Urothelium cell line (cell line): ENCODE data around the gene RCSD1.

Experiments used
- DNase-seq: peaks from one replicate; pipeline ENCODE4 v3.0.0; 2011; ENCODE audit warnings: low spot score, mixed read lengths
- FAIRE-seq: peaks from 2 replicates; lab custom pipeline; 2011; peaks lifted over from hg19 to GRCh38; lab: Jason Lieb, UNC

RCSD1 gene

DNA sequence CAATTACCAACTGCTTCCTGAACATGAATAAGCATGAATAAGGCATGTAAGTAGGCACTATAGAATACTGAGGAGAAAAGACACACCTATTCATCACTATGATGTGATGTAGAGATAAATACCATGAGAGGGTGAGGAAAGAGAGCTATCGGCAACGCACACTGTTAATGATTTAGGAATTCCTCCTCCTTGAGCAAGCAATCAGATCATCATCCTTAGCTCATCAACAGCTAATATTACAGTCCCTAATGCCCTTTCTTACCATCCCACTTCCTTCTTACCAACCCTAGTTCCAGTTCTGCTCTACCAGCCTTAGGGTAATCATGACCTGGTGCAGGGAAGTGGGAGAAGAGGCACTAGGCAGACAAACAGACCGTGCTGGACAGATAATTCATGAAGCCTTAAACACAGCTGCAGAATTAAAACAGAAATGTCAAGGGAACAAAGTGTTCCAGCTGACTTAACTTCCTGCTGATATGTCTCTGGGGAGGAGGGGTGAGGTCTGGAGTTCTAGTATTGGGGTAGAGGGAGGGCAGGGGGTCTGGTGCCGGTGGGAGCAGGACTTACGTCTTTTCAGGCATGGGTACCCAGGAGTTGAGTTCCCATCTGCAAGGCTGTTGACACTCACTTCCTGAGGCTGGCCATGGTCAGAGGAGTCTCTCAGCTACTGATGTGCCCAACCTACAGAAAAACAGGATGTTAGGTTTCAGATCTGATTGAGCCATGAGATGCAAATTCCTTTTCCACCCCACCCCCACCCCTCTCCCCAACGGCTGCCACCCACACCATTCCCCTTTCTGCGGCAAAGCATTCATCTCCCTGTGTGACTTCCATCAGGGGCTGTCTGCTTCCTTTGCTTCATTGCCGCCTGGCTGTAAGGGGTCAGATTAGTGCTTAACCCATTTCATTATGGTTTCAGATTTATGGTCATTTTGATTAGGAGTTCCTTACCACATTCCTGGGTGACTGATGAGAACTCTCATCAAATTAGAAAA is 12.6 kb upstream of the RCSD1 start:
- FAIRE-seq (peak; percentile 17), DNase-seq (peak; percentile 55)

DNA sequence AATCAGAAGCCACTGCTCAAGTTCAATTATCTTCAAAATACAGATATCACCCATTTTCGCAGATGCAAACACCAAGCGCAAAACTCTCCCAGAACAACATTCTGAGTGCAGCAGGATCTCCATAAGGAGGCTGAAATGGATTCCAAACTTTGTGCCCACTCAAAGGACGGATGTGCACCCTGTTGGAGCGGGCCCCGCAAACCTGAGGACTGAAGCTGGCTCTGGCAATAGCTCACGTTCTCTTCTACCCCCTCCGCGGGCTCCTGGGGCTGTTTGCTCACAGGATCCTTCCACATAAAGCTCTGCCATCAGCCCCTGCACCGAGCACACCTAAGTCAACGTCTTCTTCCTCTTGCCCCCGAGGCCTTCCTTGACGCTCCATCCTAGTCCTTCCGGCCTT is 11.7 kb upstream of the RCSD1 start:
- no peak for FAIRE-seq
- no peak for DNase-seq

DNA sequence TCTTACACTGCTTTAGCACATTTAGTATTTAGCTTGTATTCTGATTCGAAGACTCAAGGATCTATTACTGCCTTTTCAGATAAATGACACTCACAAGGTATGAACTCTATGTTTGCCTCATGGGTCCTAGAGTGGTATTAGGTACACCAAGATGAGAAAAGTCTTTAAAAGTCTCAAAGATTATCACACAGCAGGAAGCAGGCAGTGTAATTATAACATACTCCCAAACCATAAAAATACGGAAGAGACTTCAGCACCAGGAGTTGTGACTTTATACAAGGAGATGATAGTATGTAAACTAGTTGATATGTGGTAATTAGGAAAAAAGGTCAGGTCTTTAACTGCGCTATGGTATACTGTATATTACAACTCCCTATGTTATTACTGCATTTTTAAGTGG is 11.2 kb upstream of the RCSD1 start:
- no peak for DNase-seq
- no peak for FAIRE-seq

DNA sequence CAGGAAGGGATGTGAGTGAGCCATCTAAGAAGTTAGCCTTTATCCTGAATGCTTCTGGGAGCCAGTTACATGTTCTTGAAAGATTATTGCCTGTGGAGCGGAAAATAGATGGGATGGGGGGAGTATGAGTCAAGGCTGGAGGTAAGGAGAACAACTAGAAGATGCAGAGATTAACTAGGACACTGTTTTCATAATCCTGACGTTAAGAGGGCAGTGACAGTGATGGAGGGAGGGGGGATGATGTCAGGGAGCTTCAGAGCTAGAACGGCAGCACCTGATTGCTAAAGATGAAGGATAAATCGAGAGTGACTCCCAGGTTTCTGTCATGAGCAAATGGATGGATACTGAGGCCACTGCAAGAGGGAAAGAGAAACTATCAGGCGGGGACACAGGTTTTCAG is 10.0 kb upstream of the RCSD1 start:
- FAIRE-seq (no peak), DNase-seq (no peak)

GRCh38 chr1:167621780-167622313 is 8.2 kb upstream of the RCSD1 start:
- DNase-seq, result no peak
- FAIRE-seq, result no peak

- no peak for FAIRE-seq
- no peak for DNase-seq
Observed at GRCh38 chr1:167623951-167624350, 6.1 kb upstream of the RCSD1 start.

GRCh38 chr1:167625040-167625823 is 4.8 kb upstream of the RCSD1 start:
- no peak for FAIRE-seq
- no peak for DNase-seq

GRCh38 chr1:167627615-167627864 is 2.5 kb upstream of the RCSD1 start:
- DNase-seq (no peak), FAIRE-seq (no peak)

DNA sequence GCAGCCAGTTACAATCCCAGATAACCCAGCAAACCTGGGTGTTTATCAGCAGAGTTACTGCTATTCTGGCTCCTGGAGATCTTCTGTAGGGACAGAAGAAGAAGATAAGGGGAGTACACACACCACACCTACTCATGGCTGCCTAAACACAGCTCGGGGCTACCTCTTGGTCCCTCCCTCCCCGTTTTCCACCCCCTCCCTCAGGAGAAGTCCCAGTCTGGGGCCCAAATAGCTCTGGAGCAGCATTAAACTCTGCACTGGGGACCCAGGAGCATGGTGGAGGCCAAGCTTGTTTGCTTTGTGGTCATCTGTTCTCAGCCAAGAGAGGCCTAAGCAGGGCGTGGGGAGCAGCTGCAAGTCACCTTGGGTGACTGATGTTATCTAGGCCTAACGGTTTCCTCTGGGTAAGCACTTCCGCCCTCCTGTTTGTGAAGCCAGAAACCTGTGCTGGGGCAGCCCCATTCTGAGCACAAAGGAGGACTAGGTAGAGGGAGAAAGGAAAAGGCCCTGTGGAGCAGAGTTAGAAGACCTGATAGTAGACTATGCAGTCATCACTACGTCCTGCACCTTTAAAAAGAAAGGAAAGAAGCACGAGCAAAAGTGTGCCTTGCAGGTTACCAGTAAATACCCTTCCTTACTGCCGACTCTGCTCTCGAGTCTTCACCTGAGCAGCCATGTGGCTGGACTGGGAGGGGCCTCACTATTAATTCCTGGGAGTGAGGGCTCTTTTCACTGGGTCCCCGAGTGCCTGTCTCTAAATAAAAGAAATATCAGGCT is 2.0 kb upstream of the RCSD1 start:
- DNase-seq (peak; percentile 47), FAIRE-seq (no peak)

- FAIRE-seq (no peak), DNase-seq (no peak)
Observed at GRCh38 chr1:167628741-167629515, 1.1 kb upstream of the RCSD1 start.

DNA sequence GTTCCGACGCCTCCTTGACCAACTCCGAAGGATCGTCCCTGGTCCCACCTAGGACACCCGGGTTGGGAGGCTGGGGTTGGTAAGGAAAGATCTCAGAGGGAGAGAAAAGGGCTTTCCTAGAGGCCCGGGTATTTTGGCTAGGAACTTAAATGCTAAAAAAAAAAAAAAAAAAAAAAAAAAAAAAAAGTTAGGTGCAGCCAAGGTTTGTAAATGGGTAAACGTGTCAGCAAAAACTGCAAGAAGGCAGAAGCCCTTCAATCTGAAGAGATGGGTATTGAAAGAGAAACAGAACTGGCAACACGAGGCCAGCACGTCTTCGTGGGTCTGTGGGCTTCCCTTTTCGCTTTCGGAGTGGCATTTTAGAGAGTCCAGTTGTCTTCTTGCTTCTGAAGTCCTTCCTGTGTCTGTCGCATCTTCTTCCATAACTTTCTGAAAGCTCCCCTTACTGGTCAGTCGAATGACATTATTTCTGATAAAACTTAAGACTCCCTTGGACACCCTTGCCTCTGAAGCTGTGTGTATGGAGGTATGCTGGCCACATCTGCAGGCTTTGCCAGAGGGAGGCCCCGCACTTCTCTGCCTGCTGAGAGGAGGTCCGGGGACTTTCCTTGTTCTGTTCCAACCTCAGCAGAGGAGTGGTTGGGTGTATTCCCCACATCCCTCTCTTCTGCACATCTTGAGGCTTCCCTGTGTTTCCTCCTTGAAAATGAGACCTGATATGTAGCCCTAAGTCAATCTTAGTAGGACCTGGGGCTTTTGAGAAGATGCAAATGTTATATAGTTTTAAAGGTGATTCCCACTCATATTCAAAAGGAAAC is 745 bp downstream of the RCSD1 start:
- DNase-seq, result no peak
- FAIRE-seq, result no peak

GRCh38 chr1:167631386-167631935 is 1.4 kb downstream of the RCSD1 start:
- no peak for FAIRE-seq
- DNase-seq, result no peak

DNA sequence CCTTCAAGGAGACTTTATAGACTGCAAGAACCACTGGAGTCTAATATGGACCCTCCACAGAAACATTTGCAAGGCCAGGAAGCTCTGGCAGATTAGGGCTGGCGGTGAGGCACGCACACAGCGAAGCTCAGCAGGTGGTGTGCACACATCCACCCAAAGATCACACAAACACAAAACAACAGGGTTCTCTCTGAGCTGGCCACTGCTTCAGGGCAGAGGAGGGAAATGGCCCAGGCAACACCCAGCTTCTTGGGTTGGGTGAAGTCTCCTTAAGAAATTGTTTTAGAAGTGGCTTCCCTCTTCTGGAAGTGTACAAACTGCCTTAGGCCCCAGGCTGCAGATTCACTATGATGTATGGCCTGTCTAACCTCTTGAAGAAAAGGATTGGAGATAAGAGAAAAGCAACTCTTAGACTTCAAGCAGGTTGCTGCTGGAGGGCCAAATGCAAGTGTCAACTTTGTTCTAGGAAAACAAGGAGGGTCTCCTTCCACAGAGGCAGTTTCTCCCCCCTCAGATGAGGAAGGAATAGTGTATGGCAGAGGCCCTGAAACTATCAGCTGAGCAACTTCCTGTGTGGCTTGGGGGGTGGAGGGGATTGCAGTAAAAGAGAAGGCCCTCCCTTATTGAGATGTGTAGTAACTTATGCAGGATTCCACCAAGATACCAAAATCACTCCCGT is 2.0 kb downstream of the RCSD1 start:
- no peak for DNase-seq

DNA sequence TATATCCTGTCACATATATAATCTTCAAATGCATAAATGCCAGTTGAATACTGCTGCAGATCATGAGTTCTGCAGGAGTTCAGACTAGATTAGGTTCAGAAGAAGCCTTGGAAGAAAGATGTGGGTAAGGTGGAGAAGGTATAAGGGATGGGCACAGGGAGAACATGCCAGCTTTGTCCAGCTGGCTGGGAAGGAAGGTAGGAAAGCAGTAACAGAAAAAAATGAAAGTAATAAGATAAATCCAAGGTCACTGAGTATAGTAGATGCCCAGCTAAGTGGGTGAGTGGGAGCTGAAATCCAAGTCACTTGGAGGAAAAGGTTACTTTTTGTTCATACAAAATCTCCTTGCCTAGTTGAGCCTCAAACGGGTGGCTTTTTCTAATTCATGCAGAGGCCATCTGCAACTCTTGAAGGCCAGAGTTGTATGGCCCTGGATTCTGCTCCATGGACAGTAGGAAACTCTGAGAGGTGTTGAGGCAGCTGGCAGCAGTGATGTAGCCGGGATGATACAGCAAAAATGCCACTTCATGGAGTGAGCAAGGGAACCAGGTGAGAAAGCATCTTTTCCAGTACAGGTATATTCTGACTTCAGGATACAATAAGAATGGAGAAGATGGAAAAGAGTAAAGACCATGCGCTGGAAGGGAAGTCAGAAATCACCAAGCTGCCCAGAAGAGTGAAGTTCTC is 3.4 kb downstream of the RCSD1 start:
- DNase-seq (no peak), FAIRE-seq (no peak)

More for the DNA sequence above, 2.0 kb downstream of the RCSD1 start:
- FAIRE-seq, result no peak

DNA sequence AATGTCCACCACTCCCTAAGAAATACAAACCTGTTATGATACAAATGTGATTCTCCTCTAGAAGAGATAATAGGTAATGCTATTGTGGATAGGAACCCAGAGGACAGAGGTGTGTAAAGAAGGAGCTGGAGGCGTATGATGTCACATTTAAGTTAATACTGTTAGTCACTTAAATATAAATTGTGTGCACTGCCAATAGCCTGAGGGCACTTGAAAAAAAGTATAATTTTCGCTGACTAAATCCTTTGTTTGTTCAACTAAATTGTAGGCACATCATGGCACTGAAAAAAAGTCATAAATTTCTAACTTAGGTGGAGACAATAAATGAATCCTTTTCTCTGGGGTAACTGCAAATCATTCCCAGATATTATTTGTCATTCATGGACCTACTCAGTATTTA is 4.4 kb downstream of the RCSD1 start:
- FAIRE-seq (no peak), DNase-seq (no peak)

GRCh38 chr1:167635156-167635648 is 5.2 kb downstream of the RCSD1 start:
- no peak for FAIRE-seq
- no peak for DNase-seq

DNA sequence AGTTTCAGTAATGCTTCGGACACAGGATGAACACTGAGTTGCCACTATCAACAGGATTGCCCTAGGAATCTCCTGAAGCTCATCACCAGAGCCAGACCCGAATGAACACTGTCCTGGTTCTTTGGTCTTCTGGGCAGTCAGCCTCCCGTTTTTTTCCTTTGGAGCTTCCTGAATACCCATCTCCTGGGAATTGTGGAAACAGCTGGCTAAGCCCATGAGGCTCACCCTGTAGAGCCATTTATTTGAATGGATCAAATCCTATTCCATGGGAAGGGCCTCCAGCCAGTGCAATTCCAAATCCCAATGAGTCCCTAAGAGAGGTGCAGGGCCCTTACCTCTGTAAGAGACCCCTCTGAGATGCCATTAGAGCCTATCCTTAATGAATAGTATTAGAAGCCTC is 5.9 kb downstream of the RCSD1 start:
- FAIRE-seq, result no peak
- DNase-seq, result no peak

GRCh38 chr1:167638064-167638463 is 8.0 kb downstream of the RCSD1 start:
- no peak for FAIRE-seq
- DNase-seq, result no peak
